Stimulated activated CD4-positive, alpha-beta T cell treated with anti-CD3 and anti-CD28 coated beads, Interleukin-1b, Interleukin-23, amount 100 ng/mL, for 24 hours (primary cell): ENCODE results near the gene ABCC9.
"Not testable (repeated sequence)": the region's sequence is repeated elsewhere in the genome, so short reads cannot be mapped to it uniquely, and the experiment has no call there.

Source experiments
- DNase-seq, 4 experiments: peaks; one replicate each; pipeline ENCODE4 v3.0.0-alpha.2; 2020; ENCODE audit warnings: low read depth in 4 of 4, low spot score in 1 of 4

The ABCC9 gene

DNA sequence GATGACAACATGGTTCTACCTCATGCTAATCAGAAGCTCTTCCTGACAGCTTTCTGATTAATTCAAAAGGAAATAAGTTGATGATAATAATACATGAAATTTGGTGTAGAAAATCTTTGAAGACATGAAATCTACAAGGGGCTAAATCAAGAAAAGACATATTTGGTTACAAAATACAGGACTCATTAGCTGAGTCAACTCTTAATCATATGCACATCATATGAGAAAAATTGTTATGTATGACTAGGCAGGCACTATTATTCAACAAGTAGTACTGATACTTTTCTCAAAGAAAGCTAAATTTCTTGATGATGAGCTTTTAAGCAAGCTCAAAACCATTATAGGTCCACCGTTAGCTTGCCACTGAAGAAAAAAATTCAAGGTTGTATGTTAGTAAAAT is 7.1 kb downstream of the ABCC9 start:
- no peak for DNase-seq

DNA sequence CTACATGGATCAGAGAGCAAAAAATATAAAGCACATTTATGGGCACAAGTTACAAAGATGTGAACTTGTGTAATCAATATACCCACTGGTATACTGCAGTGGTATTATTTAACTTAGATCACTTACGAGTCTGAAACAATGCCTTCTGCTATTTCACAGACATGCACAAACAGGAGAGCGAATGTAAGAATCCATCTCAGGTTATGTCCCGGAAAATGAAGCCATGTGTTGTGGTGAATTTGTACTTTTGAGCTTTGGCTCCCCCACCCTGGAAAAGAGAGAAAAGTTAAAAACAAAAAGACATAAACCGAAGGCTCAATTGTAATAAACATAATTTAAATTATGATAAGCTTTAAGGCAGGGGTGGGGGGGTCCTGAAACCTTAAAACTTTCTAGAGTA is 7.6 kb downstream of the ABCC9 start:
- DNase-seq = no peak

DNA sequence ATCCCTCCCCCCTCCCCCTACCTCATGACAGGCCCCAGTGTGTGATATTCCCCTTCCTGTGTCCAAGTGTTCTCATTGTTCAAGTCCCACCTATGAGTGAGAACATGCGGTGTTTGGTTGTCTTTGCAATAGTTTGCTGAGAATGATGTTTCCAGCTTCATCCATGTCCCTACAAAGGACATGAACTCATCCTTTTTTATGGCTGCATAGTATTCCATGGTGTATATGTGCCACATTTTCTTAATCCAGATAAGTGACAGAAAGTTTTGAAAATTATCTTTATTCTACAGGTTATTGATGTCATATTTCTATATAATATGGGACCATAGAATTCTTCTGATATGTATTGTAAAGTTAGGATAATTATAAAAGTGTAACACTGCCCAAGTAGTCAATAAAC is 11.3 kb downstream of the ABCC9 start:
- not testable (repeated sequence) for DNase-seq

- no peak for DNase-seq
Observed at GRCh38 chr12:21925296-21925913, 15.8 kb downstream of the ABCC9 start.

- DNase-seq = no peak
Observed at GRCh38 chr12:21921436-21921835, 19.8 kb downstream of the ABCC9 start.

- DNase-seq = no peak
Observed at GRCh38 chr12:21918456-21918855, 22.8 kb downstream of the ABCC9 start.

GRCh38 chr12:21913823-21914222 is 27.4 kb downstream of the ABCC9 start:
- no peak for DNase-seq

DNA sequence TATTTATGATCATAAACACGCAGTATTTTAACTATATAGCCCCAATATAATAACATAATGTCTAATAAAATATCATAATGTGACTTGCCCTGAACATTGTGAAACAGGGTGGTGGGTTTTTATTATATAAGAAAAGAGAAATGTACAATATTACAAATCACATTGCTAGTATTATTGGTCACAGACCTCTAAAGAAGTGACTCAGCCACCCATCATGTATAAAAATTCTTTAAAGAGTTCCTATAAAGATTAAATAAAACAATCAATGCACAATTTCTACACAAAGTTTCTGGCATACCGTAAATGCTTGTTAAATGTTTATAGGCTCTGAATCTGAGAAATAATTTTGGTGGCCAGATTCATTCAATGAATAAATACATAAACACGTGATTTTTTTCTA is 28.9 kb downstream of the ABCC9 start:
- no peak for DNase-seq

- DNase-seq = no peak
Observed at GRCh38 chr12:21911832-21912231, 29.4 kb downstream of the ABCC9 start.

- no peak for DNase-seq
Observed at GRCh38 chr12:21910657-21911056, 30.6 kb downstream of the ABCC9 start.

DNA sequence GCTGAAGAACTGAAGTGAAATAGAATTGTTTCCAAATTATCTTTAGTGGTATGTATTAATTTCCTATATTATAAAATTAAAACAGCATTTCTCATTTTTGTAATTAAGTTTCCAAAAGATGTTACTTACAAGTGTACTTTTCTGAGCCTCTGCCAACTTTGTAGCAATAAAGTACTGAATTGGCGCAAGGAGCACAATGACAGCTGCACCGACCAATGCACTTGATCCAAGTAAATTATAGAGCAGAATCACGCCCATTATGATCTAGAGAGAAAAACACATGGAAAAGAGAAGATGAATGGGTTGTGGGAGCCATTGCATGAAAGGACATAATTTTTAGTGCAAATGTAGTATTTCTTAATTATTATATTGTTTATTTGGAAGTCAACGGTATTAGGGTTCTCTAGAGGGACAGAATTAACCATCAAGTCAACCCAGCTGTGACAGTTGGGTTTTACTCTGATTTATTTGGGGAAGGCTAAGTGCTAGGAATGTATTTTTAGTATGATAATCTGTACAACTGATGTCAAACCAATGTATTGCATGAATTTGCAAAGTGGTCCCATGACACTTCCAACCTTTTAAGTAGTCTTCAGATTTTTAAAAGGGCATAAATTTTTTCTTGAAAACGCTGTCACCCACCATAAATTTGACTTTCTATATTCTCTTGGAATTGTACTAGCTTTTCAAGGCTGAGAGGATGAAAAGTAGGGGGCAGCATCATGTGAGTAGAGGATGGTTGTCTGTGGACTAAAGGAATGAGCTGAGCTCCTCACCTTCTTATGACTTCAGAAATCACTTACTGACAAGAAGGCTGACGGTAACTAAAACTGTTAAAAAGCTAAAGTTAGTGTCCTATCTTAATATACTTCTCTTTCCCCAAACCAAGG is 33.0 kb downstream of the ABCC9 start:
- DNase-seq = no peak

- DNase-seq = no peak
Observed at GRCh38 chr12:21906919-21907493, 34.2 kb downstream of the ABCC9 start.

GRCh38 chr12:21899532-21899931 is 41.7 kb downstream of the ABCC9 start:
- not testable (repeated sequence) for DNase-seq

GRCh38 chr12:21895651-21896050 is 45.6 kb downstream of the ABCC9 start:
- DNase-seq = no peak

DNA sequence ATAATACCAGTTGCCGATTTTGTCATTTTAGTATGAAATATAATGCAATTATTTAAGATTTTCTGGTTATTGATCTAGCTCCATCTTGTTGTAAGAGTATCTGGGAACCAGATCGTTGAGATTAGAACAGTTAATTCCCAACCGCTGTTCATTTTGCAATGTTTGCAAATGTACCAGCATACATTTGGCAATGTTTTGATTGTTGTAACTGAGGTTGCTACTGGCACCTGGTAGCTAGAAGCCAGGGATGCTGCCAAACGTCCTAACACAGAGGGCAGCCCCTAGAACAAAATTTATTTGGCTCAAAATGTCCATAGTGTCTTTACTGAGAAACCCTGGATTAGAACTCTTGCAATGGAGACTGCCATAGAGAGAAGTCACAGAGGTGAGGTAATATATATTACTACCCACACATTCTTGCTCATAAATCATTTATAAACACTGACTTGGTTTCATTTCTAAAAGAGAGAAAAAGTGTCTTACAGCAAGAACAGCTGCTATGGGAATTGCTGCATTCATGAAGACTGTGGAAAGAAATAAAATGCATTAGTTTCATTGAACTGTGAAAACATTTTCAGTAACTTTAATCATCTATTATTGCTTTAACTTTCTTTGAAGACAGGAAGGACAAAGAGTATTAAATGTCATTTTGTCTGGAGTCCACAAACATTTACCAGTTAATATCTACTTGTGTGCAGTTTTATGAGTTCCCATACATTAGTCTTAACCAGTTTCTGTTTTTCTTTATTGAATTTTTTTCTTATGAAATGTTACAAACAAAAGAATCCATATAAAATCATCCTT is 46.2 kb downstream of the ABCC9 start:
- no peak for DNase-seq

- DNase-seq = no peak
Observed at GRCh38 chr12:21893924-21894323, 47.3 kb downstream of the ABCC9 start.

DNA sequence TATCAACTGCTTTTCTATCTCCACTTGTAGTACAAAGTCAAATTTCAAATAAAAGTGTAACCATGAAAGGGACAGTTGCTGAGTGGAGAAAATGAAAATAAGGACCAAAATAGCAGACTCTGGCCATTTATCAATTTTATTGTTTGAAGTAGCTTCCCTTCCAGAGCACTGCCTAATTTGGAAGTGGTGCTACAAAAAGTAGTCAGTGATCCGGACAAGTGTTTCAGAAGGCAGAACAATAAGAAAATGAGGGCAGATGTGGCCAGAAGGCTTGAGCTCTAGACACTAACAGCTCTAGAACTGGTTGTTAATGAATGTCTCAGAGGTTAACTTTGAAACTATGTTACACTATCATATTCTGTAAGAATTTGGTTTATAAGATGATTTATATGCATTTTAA is 48.9 kb downstream of the ABCC9 start:
- DNase-seq = no peak

GRCh38 chr12:21891751-21892217 is 49.4 kb downstream of the ABCC9 start:
- DNase-seq = no peak

- no peak for DNase-seq
Observed at GRCh38 chr12:21888276-21888863, 52.9 kb downstream of the ABCC9 start.

DNA sequence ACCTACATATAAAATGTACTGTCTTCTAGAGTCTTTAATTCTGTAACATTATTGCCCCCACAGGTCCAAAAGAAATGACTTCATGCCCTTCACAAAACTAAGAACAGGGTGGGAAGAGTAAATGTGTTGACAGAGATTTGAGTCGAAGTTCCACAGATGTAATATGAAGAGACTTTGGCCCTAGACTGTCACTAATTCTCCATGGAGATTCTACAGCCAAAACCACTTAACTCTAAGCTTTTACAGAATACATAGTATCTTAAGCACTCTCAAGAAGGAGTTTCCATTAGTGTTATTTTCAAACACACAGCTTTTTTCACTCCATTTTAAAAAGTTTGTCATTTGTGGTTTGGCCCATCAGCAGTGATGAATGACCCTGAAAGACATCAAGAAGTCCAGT is 56.3 kb downstream of the ABCC9 start:
- DNase-seq = no peak

GRCh38 chr12:21882635-21883034 is 58.6 kb downstream of the ABCC9 start:
- DNase-seq = no peak
